ENCODE measurements around the gene SYN1. TPM values are rescaled to one million over a fixed set of nuclear protein-coding genes. Genes with fewer than 3 reads are reported as not detected.

Gene SYN1
- total RNA-seq, 4 donors from 2014 or later, result 0.16 to 0.41 (median 0.39) TPM

DNA sequence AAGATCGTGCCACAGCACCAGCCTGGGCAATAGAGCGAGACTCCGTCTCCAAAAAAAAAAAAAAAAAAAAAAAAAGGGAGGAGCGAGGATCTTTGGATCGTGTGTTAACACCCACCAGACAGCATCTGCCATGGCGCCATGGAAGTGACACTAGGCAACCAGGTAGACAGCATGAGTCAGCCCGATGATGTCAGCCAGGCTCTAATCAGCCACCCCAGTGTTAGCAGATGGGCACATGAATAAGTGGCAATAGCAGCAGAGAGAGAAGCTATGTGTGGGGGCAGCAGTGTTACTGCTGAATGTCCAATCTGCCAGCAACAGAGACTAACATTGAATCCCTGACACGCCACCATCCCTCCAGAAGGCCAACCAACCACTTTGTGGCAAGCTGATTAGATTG is 6.6 kb downstream of the SYN1 start:
- no peak overlapping the region for H3K4me3 ChIP-seq
- intact Hi-C loops (cut with DNase I; ENCODE audit: low total_unique reads), result no loop called here
- no peaks in the 10 kb centered on the region for H3K9me3 ChIP-seq
- DNase-seq, result no peak
- no peaks in the 10 kb centered on the region for H3K27me3 ChIP-seq
- WGBS, 2 donors (ENCODE audit: low coverage in 1 of 2), result 87% methylated on average over 8 of the region's 8 CpGs; no CpG with 5 or more reads in 1 of the 2 donors
- in situ Hi-C loops (cut with MboI; ENCODE audit: low pct_ligation_motif_present in 1 of 4, low pct_unique_long_range_greater_than_20kb in 1 of 4, low sequenced_read_pairs in 3 of 4), result no loop called here
- H3K27ac ChIP-seq, result no peak overlapping the region
- H3K4me1 ChIP-seq, result no peaks in the 10 kb centered on the region
- H3K36me3 ChIP-seq, result no peaks in the 10 kb centered on the region
- TF ChIP-seq EP300 (IDR thresholded peaks at IDR 0.05; ENCODE audit: low read depth) (no peak), POLR2AphosphoS5 (IDR thresholded peaks at IDR 0.05) (no peak), POLR2A (IDR thresholded peaks at IDR 0.05) (no peak)
- TF ChIP-seq, protein P1, sequence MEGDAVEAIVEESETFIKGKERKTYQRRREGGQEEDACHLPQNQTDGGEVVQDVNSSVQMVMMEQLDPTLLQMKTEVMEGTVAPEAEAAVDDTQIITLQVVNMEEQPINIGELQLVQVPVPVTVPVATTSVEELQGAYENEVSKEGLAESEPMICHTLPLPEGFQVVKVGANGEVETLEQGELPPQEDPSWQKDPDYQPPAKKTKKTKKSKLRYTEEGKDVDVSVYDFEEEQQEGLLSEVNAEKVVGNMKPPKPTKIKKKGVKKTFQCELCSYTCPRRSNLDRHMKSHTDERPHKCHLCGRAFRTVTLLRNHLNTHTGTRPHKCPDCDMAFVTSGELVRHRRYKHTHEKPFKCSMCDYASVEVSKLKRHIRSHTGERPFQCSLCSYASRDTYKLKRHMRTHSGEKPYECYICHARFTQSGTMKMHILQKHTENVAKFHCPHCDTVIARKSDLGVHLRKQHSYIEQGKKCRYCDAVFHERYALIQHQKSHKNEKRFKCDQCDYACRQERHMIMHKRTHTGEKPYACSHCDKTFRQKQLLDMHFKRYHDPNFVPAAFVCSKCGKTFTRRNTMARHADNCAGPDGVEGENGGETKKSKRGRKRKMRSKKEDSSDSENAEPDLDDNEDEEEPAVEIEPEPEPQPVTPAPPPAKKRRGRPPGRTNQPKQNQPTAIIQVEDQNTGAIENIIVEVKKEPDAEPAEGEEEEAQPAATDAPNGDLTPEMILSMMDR (IDR thresholded peaks at IDR 0.05), result no peak

DNA sequence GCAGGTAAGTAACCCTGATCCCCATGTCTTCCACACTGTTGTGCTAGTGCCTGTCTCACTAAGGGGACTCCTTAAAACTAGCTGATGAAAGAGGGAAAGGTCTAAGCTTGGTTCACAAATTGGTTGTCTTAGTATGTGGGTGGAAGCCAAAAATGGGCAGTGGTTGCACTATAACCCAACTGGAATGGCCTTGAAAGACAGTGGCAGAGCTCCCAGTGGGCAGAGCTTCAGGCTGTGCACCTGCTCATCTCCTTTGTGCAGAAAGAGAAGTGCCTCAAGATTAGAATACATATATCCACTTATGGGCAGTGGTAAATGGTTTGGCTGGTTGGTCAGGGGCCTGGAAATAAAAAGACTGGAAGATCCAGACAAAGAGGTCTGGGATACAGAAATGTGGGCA is 7.2 kb downstream of the SYN1 start:
- H3K27ac ChIP-seq, result no peak overlapping the region
- intact Hi-C loops (cut with DNase I; ENCODE audit: low total_unique reads) (no loop called here), in situ Hi-C loops (cut with MboI; ENCODE audit: low pct_ligation_motif_present in 1 of 4, low pct_unique_long_range_greater_than_20kb in 1 of 4, low sequenced_read_pairs in 3 of 4) (no loop called here)
- H3K4me1 ChIP-seq, result no peaks in the 10 kb centered on the region
- H3K36me3 ChIP-seq, result no peaks in the 10 kb centered on the region
- H3K9me3 ChIP-seq, result no peaks in the 10 kb centered on the region
- H3K27me3 ChIP-seq, result no peaks in the 10 kb centered on the region
- H3K4me3 ChIP-seq, result no peak overlapping the region
- DNase-seq, result no peak
- TF ChIP-seq, protein P1 (IDR thresholded peaks at IDR 0.05), result no peak
- TF ChIP-seq POLR2A (IDR thresholded peaks at IDR 0.05), result no peak
- TF ChIP-seq POLR2AphosphoS5 (IDR thresholded peaks at IDR 0.05), result no peak
- no peak for TF ChIP-seq EP300 (IDR thresholded peaks at IDR 0.05; ENCODE audit: low read depth)

DNA sequence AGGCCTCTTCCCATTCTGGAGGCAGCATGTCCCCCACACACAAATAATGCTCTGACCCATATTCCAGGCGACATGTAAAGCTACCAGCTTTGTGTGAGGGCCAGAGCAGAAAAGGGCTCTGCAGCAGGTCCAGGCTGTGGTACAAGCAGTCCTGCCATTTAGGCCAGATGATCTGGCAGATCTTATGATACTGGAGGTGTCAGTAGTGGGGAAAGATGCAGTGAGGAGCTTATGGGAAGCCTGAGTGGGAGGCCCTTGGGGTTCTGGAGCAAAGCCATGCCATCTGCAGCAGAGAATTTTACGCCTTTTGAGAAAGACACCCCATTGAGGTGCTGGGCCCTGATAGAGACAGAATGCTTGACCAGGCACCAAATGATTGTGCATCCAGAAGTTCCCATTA is 7.7 kb downstream of the SYN1 start:
- Histone ChIP-seq H3K9me3 (no peaks in the 10 kb centered on the region), H3K36me3 (no peaks in the 10 kb centered on the region), H3K27me3 (no peaks in the 10 kb centered on the region), H3K4me1 (no peaks in the 10 kb centered on the region), H3K27ac (no peak overlapping the region), H3K4me3 (no peak overlapping the region)
- in situ Hi-C loops (cut with MboI; ENCODE audit: low pct_ligation_motif_present in 1 of 4, low pct_unique_long_range_greater_than_20kb in 1 of 4, low sequenced_read_pairs in 3 of 4) (no loop called here), intact Hi-C loops (cut with DNase I; ENCODE audit: low total_unique reads) (no loop called here)
- TF ChIP-seq POLR2AphosphoS5 (IDR thresholded peaks at IDR 0.05) (no peak), EP300 (IDR thresholded peaks at IDR 0.05; ENCODE audit: low read depth) (no peak), POLR2A (IDR thresholded peaks at IDR 0.05) (no peak)
- TF ChIP-seq, protein P1 (IDR thresholded peaks at IDR 0.05), result no peak
- no peak for DNase-seq
- 71% methylated on average over 2 of the region's 2 CpGs; no CpG with 5 or more reads in 1 of the 2 donors for WGBS, 2 donors (ENCODE audit: low coverage in 1 of 2)

DNA sequence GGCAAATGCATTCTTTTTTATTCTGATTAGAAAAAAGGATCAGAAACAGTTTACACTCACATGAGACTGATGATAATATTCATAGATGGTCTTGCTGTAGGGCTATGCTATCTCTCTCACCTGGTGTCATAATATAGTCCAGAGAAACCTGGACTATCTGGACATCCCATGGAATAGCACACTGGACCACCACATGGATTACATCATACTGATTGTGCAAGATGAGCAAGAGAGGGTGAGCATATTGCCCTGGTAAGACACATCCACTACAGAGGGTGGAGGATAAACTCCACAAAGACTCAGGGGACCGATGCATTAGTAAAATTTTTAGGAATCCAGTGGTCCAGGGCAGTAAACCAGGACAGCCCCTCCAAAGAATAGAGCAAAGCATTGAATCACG is 8.2 kb downstream of the SYN1 start:
- intact Hi-C loops (cut with DNase I; ENCODE audit: low total_unique reads), result no loop called here
- in situ Hi-C loops (cut with MboI; ENCODE audit: low pct_ligation_motif_present in 1 of 4, low pct_unique_long_range_greater_than_20kb in 1 of 4, low sequenced_read_pairs in 3 of 4), result no loop called here
- no peak for DNase-seq
- Histone ChIP-seq H3K27me3 (no peaks in the 10 kb centered on the region), H3K4me1 (no peaks in the 10 kb centered on the region), H3K9me3 (no peaks in the 10 kb centered on the region), H3K4me3 (no peak overlapping the region), H3K36me3 (no peaks in the 10 kb centered on the region), H3K27ac (no peak overlapping the region)
- TF ChIP-seq POLR2AphosphoS5 (IDR thresholded peaks at IDR 0.05), result no peak
- TF ChIP-seq EP300 (IDR thresholded peaks at IDR 0.05; ENCODE audit: low read depth), result no peak
- TF ChIP-seq, protein P1 (IDR thresholded peaks at IDR 0.05), result no peak
- no peak for TF ChIP-seq POLR2A (IDR thresholded peaks at IDR 0.05)
- WGBS, 2 donors (ENCODE audit: low coverage in 1 of 2), result 72% methylated on average over 2 of the region's 2 CpGs; no CpG with 5 or more reads in 1 of the 2 donors
